NCI-H526 (cell line): ENCODE results near the gene SENP1.
"Not testable (repeated sequence)": the region's sequence is repeated elsewhere in the genome, so short reads cannot be mapped to it uniquely, and the experiment has no call there.

Experiments used
- DNase-seq, 2 experiments: peaks; one replicate each; lab custom pipeline; 2025; lab: John Stamatoyannopoulos, UW

SENP1 gene

GRCh38 chr12:48105867-48106680, at the start of gene SENP1:
SENP1 (minus strand) TSS chr12:48106079; CDS start chr12:48101472, 4,607 bp downstream.
- DNase-seq = peak; percentile 77 to 94

GRCh38 chr12:48151103-48151771, 45.4 kb upstream of the SENP1 start:
- no peak for DNase-seq

GRCh38 chr12:48145981-48146380, 40.1 kb upstream of the SENP1 start:
- DNase-seq = no peak

- DNase-seq = no peak
Observed at GRCh38 chr12:48143898-48144297, 38.0 kb upstream of the SENP1 start.

- DNase-seq = no peak
Observed at GRCh38 chr12:48142818-48143674, 37.2 kb upstream of the SENP1 start.

GRCh38 chr12:48135027-48135426, 29.1 kb upstream of the SENP1 start:
- no peak for DNase-seq

- no peak for DNase-seq
Observed at GRCh38 chr12:48132826-48133225, 26.9 kb upstream of the SENP1 start.

- no peak for DNase-seq
Observed at GRCh38 chr12:48131517-48131916, 25.6 kb upstream of the SENP1 start.

- no peak for DNase-seq
Observed at GRCh38 chr12:48129376-48129775, 23.5 kb upstream of the SENP1 start.

- no peak for DNase-seq
Observed at GRCh38 chr12:48128800-48129199, 22.9 kb upstream of the SENP1 start.

GRCh38 chr12:48126953-48127630, 21.2 kb upstream of the SENP1 start:
- no peak for DNase-seq

- DNase-seq = no peak
Observed at GRCh38 chr12:48125985-48126384, 20.1 kb upstream of the SENP1 start.

- not testable (repeated sequence) for DNase-seq
Observed at GRCh38 chr12:48125542-48125941, 19.7 kb upstream of the SENP1 start.

GRCh38 chr12:48123169-48123568, 17.3 kb upstream of the SENP1 start:
- DNase-seq = no peak

GRCh38 chr12:48122065-48122834, 16.4 kb upstream of the SENP1 start:
- DNase-seq = no peak

GRCh38 chr12:48121522-48121921, 15.6 kb upstream of the SENP1 start:
- DNase-seq = no peak

GRCh38 chr12:48119834-48120195, 13.9 kb upstream of the SENP1 start:
- DNase-seq = no peak

- peak; percentile 79 to 93 for DNase-seq
Observed at GRCh38 chr12:48119078-48119833, 13.4 kb upstream of the SENP1 start, which contains the start of gene PFKM. PFKM (plus strand) TSS chr12:48119364; CDS start chr12:48122775, 3,411 bp downstream.

- peak in 1 of 2 experiments; percentile 8 for DNase-seq
Observed at GRCh38 chr12:48118284-48118871, 12.5 kb upstream of the SENP1 start.

- no peak for DNase-seq
Observed at GRCh38 chr12:48115957-48116356, 10.1 kb upstream of the SENP1 start.
